Measurements from ENCODE around the gene CACNA1C. TPM values are rescaled to one million over a fixed set of nuclear protein-coding genes. Genes with fewer than 3 reads are reported as not detected.

CACNA1C gene
- total RNA-seq, 4 donors from 2014 or later: 1.4 to 3.7 (median 2.2) TPM

- TF ChIP-seq EP300 (IDR thresholded peaks at IDR 0.05) (no peak), POLR2A (IDR thresholded peaks at IDR 0.05) (no peak), POLR2AphosphoS5 (IDR thresholded peaks at IDR 0.05) (no peak), CTCF (IDR thresholded peaks at IDR 0.05) (no peak)
- Histone ChIP-seq H3K27me3 (no peaks in the 10 kb centered on the region), H3K27ac (no peak overlapping the region), H3K4me1 (peaks cover 11% of the 10 kb centered on the region), H3K9me3 (no peaks in the 10 kb centered on the region), H3K4me3 (no peak overlapping the region), H3K36me3 (no peaks in the 10 kb centered on the region)
- DNase-seq (ENCODE audit: low spot score in 2 of 2): no peak
- 78% methylated on average over 5 of the region's 5 CpGs for WGBS
These were observed 302.8 kb downstream of the CACNA1C start for GRCh38 chr12:2355604-2356003.

DNA sequence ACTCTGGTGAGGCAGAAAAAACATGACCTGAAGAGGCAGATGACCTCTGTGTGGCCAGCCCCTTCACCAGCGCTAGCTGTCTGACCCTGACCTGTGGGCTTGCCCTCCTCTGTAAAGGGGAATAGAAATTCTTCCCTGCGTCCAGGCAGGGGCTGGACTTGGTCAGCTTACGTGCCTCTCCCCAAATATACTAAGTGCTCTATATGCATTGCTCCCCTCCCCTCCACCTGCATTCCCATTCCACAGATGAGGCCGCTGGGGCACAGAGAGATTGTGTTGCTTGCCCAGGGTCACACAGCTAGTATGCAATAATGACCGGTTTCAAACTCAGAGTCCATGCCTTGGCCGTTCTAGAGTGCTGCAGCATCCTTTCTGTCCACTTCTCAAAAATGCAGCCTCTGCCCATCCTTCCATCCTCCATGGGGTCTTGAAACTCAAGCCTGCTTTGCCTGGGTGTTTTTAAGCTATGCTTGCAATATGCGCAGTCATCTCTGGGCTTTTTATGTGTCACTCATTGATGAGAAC is 303.9 kb downstream of the CACNA1C start:
- WGBS: 90% methylated on average over 7 of the region's 7 CpGs
- no peaks in the 10 kb centered on the region for H3K36me3 ChIP-seq

DNA sequence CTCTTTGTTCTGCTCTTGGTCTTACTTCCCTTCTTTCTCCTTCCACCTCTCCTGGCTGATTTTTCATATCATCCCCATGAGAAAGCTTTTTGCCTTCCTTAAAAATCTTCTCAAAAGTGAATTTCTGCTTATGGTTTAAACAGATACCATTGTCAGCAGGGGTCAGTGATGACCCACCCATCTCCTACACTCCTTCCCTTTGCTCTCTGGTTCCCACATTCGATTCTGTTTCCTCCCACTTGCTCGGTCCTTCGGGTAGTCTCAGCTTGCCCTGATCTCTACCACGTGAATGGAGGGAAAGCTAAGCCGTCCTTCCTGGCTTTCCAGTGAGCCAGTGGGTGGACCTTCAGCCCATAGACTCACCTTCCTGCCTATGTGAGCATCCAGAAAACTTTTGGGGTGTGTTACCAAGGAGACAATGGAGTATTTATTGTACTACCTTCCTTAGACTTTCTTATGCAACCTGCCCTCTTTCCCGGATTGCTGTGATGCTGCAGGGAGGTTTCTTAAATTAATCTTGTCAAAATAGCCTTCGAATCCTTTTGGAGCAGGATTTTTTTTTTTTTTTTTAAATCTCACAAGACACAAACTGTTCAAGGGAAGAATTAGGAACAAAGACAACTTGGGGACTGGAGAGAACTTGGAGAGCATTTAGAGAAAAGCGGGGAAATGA is 306.3 kb downstream of the CACNA1C start:
- TF ChIP-seq EP300 (IDR thresholded peaks at IDR 0.05): no peak
- no peak for TF ChIP-seq CTCF (IDR thresholded peaks at IDR 0.05)
- WGBS: 54% methylated on average over 8 of the region's 8 CpGs
- Histone ChIP-seq H3K36me3 (no peaks in the 10 kb centered on the region), H3K4me3 (no peak overlapping the region), H3K27me3 (no peaks in the 10 kb centered on the region), H3K4me1 (peaks cover 11% of the 10 kb centered on the region), H3K9me3 (no peaks in the 10 kb centered on the region), H3K27ac (peak overlapping the region; percentile 4)
- DNase-seq (ENCODE audit: low spot score in 2 of 2): no peak

More for the DNA sequence above, 303.9 kb downstream of the CACNA1C start:
- Histone ChIP-seq H3K4me3 (no peak overlapping the region), H3K27ac (no peak overlapping the region), H3K4me1 (peaks cover 11% of the 10 kb centered on the region), H3K9me3 (no peaks in the 10 kb centered on the region), H3K27me3 (no peaks in the 10 kb centered on the region)
- no peak for TF ChIP-seq EP300 (IDR thresholded peaks at IDR 0.05)
- TF ChIP-seq POLR2AphosphoS5 (IDR thresholded peaks at IDR 0.05): no peak
- TF ChIP-seq CTCF (IDR thresholded peaks at IDR 0.05): no peak
- no peak for TF ChIP-seq POLR2A (IDR thresholded peaks at IDR 0.05)
- DNase-seq (ENCODE audit: low spot score in 2 of 2): no peak

DNA sequence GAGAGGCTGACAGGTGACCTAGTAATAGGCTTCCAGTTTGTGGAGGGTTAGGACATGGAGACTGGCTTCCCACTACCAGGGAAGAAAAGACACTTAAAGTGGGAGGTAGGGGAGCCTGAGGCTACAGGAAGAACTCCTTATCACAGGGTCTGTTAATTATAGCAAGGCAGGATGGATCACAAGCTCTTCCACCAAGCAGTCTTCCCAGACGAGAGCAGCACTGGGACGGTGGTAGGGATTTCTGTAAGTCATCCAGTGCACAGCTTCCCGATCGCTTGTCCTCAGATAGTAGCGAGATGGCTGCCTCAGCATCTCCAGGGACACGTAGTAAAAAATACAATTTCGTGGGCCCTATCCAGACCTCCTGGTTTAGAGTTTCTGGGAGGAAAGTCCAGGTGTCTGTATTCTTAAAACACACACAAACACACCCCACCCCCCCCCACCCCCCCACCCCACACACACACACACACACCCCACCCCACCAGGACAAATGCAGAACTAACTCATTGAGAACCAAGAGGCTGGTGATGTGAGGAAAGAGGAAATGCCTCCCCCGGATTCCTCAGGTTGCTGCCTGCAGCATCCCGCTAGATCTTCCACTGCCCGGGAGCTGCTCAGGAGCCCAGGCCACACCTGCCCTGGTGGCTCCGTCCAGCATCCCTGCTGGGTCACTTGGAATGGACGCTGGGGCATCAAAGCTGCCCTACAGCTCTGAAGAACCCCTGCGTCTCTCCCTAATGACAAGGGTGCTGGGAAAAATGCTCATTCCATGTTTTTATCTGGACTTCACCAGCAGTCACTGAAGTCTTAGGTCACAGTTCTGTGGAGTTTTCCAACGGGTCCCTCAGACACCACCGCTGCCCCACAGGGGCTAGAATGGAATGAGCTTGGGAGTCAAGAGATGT is 307.2 kb downstream of the CACNA1C start:
- Histone ChIP-seq H3K27ac (no peak overlapping the region), H3K36me3 (no peaks in the 10 kb centered on the region), H3K9me3 (no peaks in the 10 kb centered on the region), H3K4me1 (peaks cover 11% of the 10 kb centered on the region), H3K27me3 (no peaks in the 10 kb centered on the region), H3K4me3 (no peak overlapping the region)
- DNase-seq (ENCODE audit: low spot score in 2 of 2): peak; percentile 14 to 45
- TF ChIP-seq EP300 (IDR thresholded peaks at IDR 0.05) (no peak), POLR2A (IDR thresholded peaks at IDR 0.05) (no peak), POLR2AphosphoS5 (IDR thresholded peaks at IDR 0.05) (no peak), CTCF (IDR thresholded peaks at IDR 0.05) (no peak)
- WGBS: 81% methylated on average over 11 of the region's 15 CpGs

DNA sequence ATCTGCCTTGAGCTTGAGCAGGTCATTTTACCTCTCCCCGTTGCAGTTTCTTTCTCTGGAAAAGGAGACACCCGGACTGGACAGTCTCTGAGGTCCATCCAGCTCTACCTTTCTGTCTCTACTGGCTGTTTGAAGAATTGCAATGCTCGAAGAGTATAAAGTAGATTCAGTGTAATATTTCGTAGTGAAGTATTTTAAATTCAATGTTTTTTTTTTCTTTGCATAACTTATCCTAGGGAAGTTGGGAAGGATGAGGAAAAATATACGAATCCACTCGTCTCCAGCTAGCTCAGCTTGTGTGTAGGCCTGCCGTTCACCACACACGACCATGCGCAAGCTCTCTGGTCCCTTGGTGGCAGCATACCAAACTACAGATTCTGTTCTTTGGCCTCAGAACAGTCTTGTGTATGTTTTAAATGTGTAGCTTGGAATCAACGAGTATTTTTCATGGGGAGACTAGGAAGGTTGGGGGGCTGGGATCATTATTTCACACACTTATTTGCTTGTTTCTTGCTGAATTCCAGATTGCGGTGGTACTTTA is 307.9 kb downstream of the CACNA1C start:
- no peak for TF ChIP-seq EP300 (IDR thresholded peaks at IDR 0.05)
- TF ChIP-seq POLR2AphosphoS5 (IDR thresholded peaks at IDR 0.05): no peak
- TF ChIP-seq POLR2A (IDR thresholded peaks at IDR 0.05): no peak
- TF ChIP-seq CTCF (IDR thresholded peaks at IDR 0.05): no peak
- Histone ChIP-seq H3K4me1 (peaks cover 11% of the 10 kb centered on the region), H3K27ac (no peak overlapping the region), H3K4me3 (no peak overlapping the region), H3K36me3 (no peaks in the 10 kb centered on the region), H3K9me3 (no peaks in the 10 kb centered on the region), H3K27me3 (no peaks in the 10 kb centered on the region)
- 91% methylated on average over 11 of the region's 11 CpGs for WGBS
- peak in 1 of 2 donors; percentile 5 for DNase-seq (ENCODE audit: low spot score in 2 of 2)

Data from suprapubic skin (tissue), 4 donors.